ENCODE data around the gene FANCE. TPM values are rescaled to one million over a fixed set of nuclear protein-coding genes. Genes with fewer than 3 reads are reported as not detected.

FANCE gene
- total and polyA plus RNA-seq, 5 donors from 2014 or later = 4.8 to 6.6 (median 5.4) TPM

DNA sequence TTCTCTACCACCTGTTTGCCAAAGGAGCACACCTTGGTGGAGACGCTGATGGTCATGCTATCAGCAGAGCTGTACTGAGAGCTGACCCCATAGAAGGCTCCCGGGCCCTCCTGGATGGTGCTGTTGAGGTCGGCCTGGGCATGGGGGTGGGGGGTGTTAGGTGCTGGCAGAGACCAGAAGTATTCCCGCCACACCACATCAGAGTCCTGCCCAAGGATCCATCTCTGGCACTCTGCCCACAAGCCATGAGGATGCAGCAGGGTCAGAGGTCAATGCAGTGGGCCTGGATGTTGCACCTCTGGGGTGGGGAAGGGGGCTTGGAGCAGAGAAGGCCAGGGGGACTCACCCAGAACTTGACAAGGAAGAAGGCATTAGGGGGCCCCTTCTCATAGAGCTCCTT is 23.4 kb downstream of the FANCE start:
- peaks cover 13% of the 10 kb centered on the region for H3K4me1 ChIP-seq (ENCODE audit: control insufficient read depth, insufficient read depth, low read length, poor library complexity, severe bottlenecking)
- peaks cover 3 to 20% (median 12%) of the 10 kb centered on the region in 4 donors for H3K4me1 Mint-ChIP-seq
- H3K27me3 ChIP-seq (ENCODE audit: control insufficient read depth, insufficient read depth, low read length) = no peaks in the 10 kb centered on the region
- no peak overlapping the region for H3K27ac ChIP-seq (ENCODE audit: insufficient read depth, low read length, poor library complexity, severe bottlenecking)
- H3K27me3 Mint-ChIP-seq = no peaks in the 10 kb centered on the region
- DNase-seq (no peak), ATAC-seq (ENCODE audit: low read depth in 2 of 2) (no peak)
- H3K27ac Mint-ChIP-seq = peak overlapping the region in 1 of 3 donors; percentile 59
- no peak overlapping the region for H3K4me3 Mint-ChIP-seq
- peaks cover 23% of the 10 kb centered on the region for H3K36me3 ChIP-seq (ENCODE audit: control insufficient read depth, insufficient read depth, low read length)
- no peak overlapping the region for H3K4me3 ChIP-seq (ENCODE audit: low read depth, low read length)
- H3K36me3 Mint-ChIP-seq = peaks cover 6% of the 10 kb centered on the region
- no peaks in the 10 kb centered on the region for H3K9me3 Mint-ChIP-seq
- H3K9me3 ChIP-seq (ENCODE audit: control insufficient read depth in 2 of 2, low read length in 2 of 2) = no peaks in the 10 kb centered on the region

DNA sequence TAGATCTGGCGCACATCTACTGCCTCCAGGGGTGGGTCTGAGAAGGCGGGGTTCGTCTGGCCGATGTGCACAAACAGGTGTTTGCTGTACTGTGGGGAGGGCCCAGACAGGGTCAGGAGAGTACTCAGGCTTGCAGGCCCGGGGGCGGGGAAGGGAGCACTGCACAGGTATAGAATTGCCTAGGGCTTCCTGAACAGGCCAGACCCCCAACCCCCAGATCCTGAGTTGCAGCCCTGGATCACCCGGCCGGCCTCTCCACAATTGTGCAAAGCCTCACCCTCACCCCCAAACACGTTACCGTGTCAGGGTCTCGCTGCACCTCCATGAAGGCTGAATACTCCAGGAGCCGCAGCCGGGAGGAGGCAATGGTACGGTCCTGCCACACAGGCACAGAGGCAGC is 23.9 kb downstream of the FANCE start:
- H3K4me1 ChIP-seq (ENCODE audit: control insufficient read depth, insufficient read depth, low read length, poor library complexity, severe bottlenecking) = peaks cover 9% of the 10 kb centered on the region
- ATAC-seq (ENCODE audit: low read depth in 2 of 2) (no peak), DNase-seq (no peak)
- H3K36me3 ChIP-seq (ENCODE audit: control insufficient read depth, insufficient read depth, low read length) = peaks cover 19% of the 10 kb centered on the region
- H3K27me3 Mint-ChIP-seq = no peaks in the 10 kb centered on the region
- no peak overlapping the region for H3K27ac ChIP-seq (ENCODE audit: insufficient read depth, low read length, poor library complexity, severe bottlenecking)
- peaks cover 3% of the 10 kb centered on the region for H3K36me3 Mint-ChIP-seq
- peaks cover 0 to 16% (median 8%) of the 10 kb centered on the region in 4 donors for H3K4me1 Mint-ChIP-seq
- no peaks in the 10 kb centered on the region for H3K9me3 Mint-ChIP-seq
- no peaks in the 10 kb centered on the region for H3K9me3 ChIP-seq (ENCODE audit: control insufficient read depth in 2 of 2, low read length in 2 of 2)
- no peak overlapping the region for H3K4me3 ChIP-seq (ENCODE audit: low read depth, low read length)
- H3K27ac Mint-ChIP-seq = no peak overlapping the region
- no peaks in the 10 kb centered on the region for H3K27me3 ChIP-seq (ENCODE audit: control insufficient read depth, insufficient read depth, low read length)
- H3K4me3 Mint-ChIP-seq = no peak overlapping the region

DNA sequence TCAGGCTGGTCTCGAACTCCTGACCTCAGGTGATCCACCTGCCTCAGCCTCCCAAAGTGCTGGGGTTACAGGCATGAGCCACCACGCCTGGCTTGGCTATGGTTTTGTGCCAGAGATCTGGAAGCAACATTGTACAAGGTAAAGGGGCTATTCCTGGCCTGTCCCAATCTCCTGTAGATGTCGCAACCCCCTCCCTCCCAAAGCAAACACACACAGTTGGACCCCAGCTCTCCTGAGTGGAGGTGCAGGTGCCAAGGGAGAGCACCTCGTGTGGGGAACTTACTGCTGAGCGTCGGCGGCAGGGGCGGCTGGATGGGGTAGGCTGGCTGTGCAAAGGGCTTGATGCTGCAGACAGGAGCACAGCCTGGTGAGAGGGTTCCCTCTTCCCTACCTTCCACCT is 24.9 kb downstream of the FANCE start:
- no peak overlapping the region for H3K27ac ChIP-seq (ENCODE audit: insufficient read depth, low read length, poor library complexity, severe bottlenecking)
- H3K4me3 ChIP-seq (ENCODE audit: low read depth, low read length) = no peak overlapping the region
- peaks cover 12% of the 10 kb centered on the region for H3K36me3 ChIP-seq (ENCODE audit: control insufficient read depth, insufficient read depth, low read length)
- peaks cover 4% of the 10 kb centered on the region for H3K4me1 ChIP-seq (ENCODE audit: control insufficient read depth, insufficient read depth, low read length, poor library complexity, severe bottlenecking)
- ATAC-seq (ENCODE audit: low read depth in 2 of 2) (no peak), DNase-seq (no peak)
- H3K4me3 Mint-ChIP-seq = no peak overlapping the region
- H3K27me3 ChIP-seq (ENCODE audit: control insufficient read depth, insufficient read depth, low read length) = no peaks in the 10 kb centered on the region
- no peaks in the 10 kb centered on the region for H3K9me3 ChIP-seq (ENCODE audit: control insufficient read depth in 2 of 2, low read length in 2 of 2)
- peaks cover 0 to 7% (median 3%) of the 10 kb centered on the region in 4 donors for H3K4me1 Mint-ChIP-seq
- H3K27me3 Mint-ChIP-seq = peaks cover 7% of the 10 kb centered on the region
- H3K27ac Mint-ChIP-seq = peak overlapping the region in 1 of 3 donors; percentile 80
- H3K9me3 Mint-ChIP-seq = no peaks in the 10 kb centered on the region
- peaks cover 3% of the 10 kb centered on the region for H3K36me3 Mint-ChIP-seq

DNA sequence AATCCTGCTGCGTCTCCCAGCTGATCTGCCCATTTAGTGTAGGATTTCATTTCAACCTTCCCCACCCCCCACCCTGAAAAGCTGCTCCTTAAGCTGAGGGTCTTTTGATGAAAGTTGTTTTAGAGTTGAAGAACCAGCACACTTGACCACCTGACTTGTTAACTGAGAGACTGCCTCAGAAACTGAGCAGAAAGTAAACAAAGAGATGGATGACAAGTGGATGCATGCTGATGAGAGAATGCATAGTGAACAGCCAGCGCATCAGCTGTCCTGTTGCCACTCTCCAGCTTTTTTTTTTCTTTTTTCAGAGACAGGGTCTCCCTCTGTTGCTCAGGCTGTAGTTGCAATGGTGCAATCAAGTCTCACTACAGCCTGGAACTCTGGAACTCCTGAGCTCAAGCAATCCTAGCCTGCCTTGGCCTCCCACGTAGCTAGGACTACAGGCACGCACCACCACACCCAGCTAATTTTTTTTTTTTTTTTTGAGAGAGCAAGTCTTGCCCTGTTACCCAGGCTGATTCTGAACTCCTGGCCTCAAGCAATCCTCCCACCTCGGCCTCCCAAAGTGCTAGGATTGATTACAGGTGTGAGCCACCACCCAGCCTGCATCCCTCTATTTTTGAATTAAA is 25.5 kb downstream of the FANCE start:
- Histone ChIP-seq H3K27me3 (ENCODE audit: control insufficient read depth, insufficient read depth, low read length) (no peaks in the 10 kb centered on the region), H3K9me3 (ENCODE audit: control insufficient read depth in 2 of 2, low read length in 2 of 2) (no peaks in the 10 kb centered on the region), H3K4me1 (ENCODE audit: control insufficient read depth, insufficient read depth, low read length, poor library complexity, severe bottlenecking) (no peaks in the 10 kb centered on the region), H3K27ac (ENCODE audit: insufficient read depth, low read length, poor library complexity, severe bottlenecking) (no peak overlapping the region), H3K4me3 (ENCODE audit: low read depth, low read length) (no peak overlapping the region), H3K36me3 (ENCODE audit: control insufficient read depth, insufficient read depth, low read length) (peaks cover 6% of the 10 kb centered on the region)
- Mint-ChIP-seq H3K9me3 (no peaks in the 10 kb centered on the region), H3K36me3 (peaks cover 3% of the 10 kb centered on the region), H3K27ac (no peak overlapping the region), H3K27me3 (peaks cover 8% of the 10 kb centered on the region), H3K4me1 (peaks cover 0 to 3% (median under 1%) of the 10 kb centered on the region in 4 donors), H3K4me3 (no peak overlapping the region)
- no peak for DNase-seq
- ATAC-seq (ENCODE audit: low read depth in 2 of 2) = no peak

DNA sequence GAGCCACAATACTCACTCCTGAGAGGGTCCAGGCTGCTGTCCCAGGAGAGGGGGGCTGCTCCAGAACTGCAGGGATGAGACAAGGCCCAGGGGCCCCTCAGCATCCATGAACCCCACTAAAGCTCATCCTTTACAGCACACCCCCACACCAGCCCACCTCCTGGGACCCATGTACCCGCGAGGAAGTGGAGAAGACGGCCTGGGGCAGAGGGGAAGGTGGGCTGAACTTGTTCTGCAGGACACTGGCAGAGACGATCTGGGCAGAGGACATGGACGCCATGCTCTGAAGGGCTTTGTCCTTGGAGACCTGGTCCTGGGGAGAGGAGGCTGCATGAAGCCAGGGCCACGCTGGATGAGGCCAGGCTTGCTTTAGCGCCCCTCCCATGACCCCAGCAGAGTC is 26.1 kb downstream of the FANCE start:
- Histone ChIP-seq H3K27me3 (ENCODE audit: control insufficient read depth, insufficient read depth, low read length) (no peaks in the 10 kb centered on the region), H3K4me3 (ENCODE audit: low read depth, low read length) (no peak overlapping the region), H3K36me3 (ENCODE audit: control insufficient read depth, insufficient read depth, low read length) (peaks cover 1% of the 10 kb centered on the region), H3K9me3 (ENCODE audit: control insufficient read depth in 2 of 2, low read length in 2 of 2) (no peaks in the 10 kb centered on the region), H3K4me1 (ENCODE audit: control insufficient read depth, insufficient read depth, low read length, poor library complexity, severe bottlenecking) (no peaks in the 10 kb centered on the region), H3K27ac (ENCODE audit: insufficient read depth, low read length, poor library complexity, severe bottlenecking) (no peak overlapping the region)
- ATAC-seq (ENCODE audit: low read depth in 2 of 2) (no peak), DNase-seq (no peak)
- Mint-ChIP-seq H3K27ac (no peak overlapping the region), H3K9me3 (no peaks in the 10 kb centered on the region), H3K36me3 (peaks cover under 1% of the 10 kb centered on the region), H3K27me3 (peaks cover 8% of the 10 kb centered on the region), H3K4me3 (no peak overlapping the region), H3K4me1 (peaks cover 0 to 2% (median under 1%) of the 10 kb centered on the region in 4 donors)

DNA sequence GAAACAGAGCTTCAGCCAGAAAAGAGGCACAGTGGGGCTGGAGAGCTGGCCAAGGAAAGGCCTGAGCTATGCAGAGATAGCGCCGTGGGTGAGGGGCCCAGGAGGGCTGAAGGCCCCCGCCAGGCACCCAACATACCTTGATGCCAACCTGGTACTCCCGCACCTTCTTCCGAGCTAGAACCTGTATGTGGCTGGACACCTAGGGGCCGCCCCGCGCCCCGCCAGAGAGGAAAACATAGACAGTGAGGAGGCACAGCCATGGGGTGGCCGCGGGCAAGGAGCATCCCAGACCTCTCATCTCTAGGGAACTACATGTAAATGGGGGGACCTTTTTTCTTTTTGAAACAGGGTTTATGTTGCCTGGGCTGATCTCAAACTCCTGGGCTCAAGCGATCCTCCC is 28.0 kb downstream of the FANCE start:
- H3K4me3 ChIP-seq (ENCODE audit: low read depth, low read length) = no peak overlapping the region
- no peaks in the 10 kb centered on the region for H3K4me1 ChIP-seq (ENCODE audit: control insufficient read depth, insufficient read depth, low read length, poor library complexity, severe bottlenecking)
- Mint-ChIP-seq H3K4me1 (peaks cover 0 to 2% (median 0%) of the 10 kb centered on the region in 4 donors), H3K27me3 (peaks cover 12% of the 10 kb centered on the region), H3K27ac (no peak overlapping the region), H3K9me3 (no peaks in the 10 kb centered on the region), H3K36me3 (no peaks in the 10 kb centered on the region), H3K4me3 (no peak overlapping the region)
- no peak overlapping the region for H3K27ac ChIP-seq (ENCODE audit: insufficient read depth, low read length, poor library complexity, severe bottlenecking)
- DNase-seq (no peak), ATAC-seq (ENCODE audit: low read depth in 2 of 2) (no peak)
- H3K27me3 ChIP-seq (ENCODE audit: control insufficient read depth, insufficient read depth, low read length) = no peaks in the 10 kb centered on the region
- no peaks in the 10 kb centered on the region for H3K9me3 ChIP-seq (ENCODE audit: control insufficient read depth in 2 of 2, low read length in 2 of 2)
- H3K36me3 ChIP-seq (ENCODE audit: control insufficient read depth, insufficient read depth, low read length) = no peaks in the 10 kb centered on the region

DNA sequence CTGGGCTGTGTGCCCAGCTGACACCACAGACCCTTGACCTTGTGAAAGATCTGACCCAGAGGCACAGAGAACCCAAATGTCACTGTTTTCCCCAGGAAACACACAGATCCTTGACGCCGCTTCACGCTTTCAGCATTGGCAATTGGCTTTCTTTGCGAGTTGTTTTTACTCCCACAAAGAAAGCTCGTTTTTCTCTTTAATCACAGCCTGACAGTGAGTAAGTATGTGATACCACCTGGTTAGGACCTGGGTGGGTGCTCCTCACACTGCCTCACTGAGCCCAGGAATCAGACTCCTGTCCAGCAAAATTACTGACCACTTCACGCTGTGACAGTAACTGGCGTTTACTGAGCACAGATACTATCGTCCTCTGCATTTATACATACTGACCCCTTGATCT is 29.1 kb downstream of the FANCE start:
- ATAC-seq (ENCODE audit: low read depth in 2 of 2) = no peak
- Histone ChIP-seq H3K27me3 (ENCODE audit: control insufficient read depth, insufficient read depth, low read length) (no peaks in the 10 kb centered on the region), H3K9me3 (ENCODE audit: control insufficient read depth in 2 of 2, low read length in 2 of 2) (no peaks in the 10 kb centered on the region), H3K4me3 (ENCODE audit: low read depth, low read length) (no peak overlapping the region), H3K27ac (ENCODE audit: insufficient read depth, low read length, poor library complexity, severe bottlenecking) (no peak overlapping the region), H3K4me1 (ENCODE audit: control insufficient read depth, insufficient read depth, low read length, poor library complexity, severe bottlenecking) (no peaks in the 10 kb centered on the region), H3K36me3 (ENCODE audit: control insufficient read depth, insufficient read depth, low read length) (no peaks in the 10 kb centered on the region)
- peak overlapping the region in 1 of 3 donors; percentile 28 for H3K27ac Mint-ChIP-seq
- H3K36me3 Mint-ChIP-seq = no peaks in the 10 kb centered on the region
- no peak overlapping the region for H3K4me3 Mint-ChIP-seq
- no peak for DNase-seq
- H3K27me3 Mint-ChIP-seq = peaks cover 12% of the 10 kb centered on the region
- H3K4me1 Mint-ChIP-seq = peaks cover 0 to 2% (median 0%) of the 10 kb centered on the region in 4 donors
- no peaks in the 10 kb centered on the region for H3K9me3 Mint-ChIP-seq

DNA sequence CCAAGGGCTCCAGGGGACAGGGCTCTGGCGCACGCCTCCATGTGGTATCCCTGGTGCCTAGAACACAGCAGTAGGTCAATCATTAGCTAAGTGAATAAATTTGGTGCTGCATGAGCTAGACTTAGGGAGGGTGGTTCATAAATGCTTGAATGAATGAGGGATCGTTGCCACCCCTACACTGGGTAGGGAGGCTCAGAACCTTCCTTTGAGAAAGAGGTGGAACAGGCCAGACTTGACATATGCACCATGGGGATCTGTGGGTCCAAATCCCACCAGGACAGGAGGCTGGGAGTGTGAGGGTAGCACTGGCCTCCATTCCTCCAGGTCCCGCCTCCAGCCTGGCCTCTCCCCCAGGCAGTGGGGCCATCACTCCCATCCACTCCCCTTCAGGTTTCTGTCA is 30.9 kb downstream of the FANCE start:
- ATAC-seq (ENCODE audit: low read depth in 2 of 2) = no peak
- Mint-ChIP-seq H3K9me3 (no peaks in the 10 kb centered on the region), H3K36me3 (no peaks in the 10 kb centered on the region), H3K4me1 (peaks cover 0 to 2% (median 0%) of the 10 kb centered on the region in 4 donors), H3K4me3 (no peak overlapping the region), H3K27ac (no peak overlapping the region), H3K27me3 (peaks cover 12% of the 10 kb centered on the region)
- H3K27me3 ChIP-seq (ENCODE audit: control insufficient read depth, insufficient read depth, low read length) = no peaks in the 10 kb centered on the region
- DNase-seq = no peak
- H3K27ac ChIP-seq (ENCODE audit: insufficient read depth, low read length, poor library complexity, severe bottlenecking) = no peak overlapping the region
- H3K4me3 ChIP-seq (ENCODE audit: low read depth, low read length) = no peak overlapping the region
- no peaks in the 10 kb centered on the region for H3K4me1 ChIP-seq (ENCODE audit: control insufficient read depth, insufficient read depth, low read length, poor library complexity, severe bottlenecking)
- no peaks in the 10 kb centered on the region for H3K9me3 ChIP-seq (ENCODE audit: control insufficient read depth in 2 of 2, low read length in 2 of 2)
- no peaks in the 10 kb centered on the region for H3K36me3 ChIP-seq (ENCODE audit: control insufficient read depth, insufficient read depth, low read length)
